ENCODE measurements around the gene DUSP10.

GRCh38 chr1:221718381-221719277, 23.3 kb downstream of the DUSP10 start:
- TF ChIP-seq CTCF (conservative IDR thresholded peaks at IDR 0.05; ENCODE audit: low read depth, low read length) (no peak), EZH2 (IDR thresholded peaks at IDR 0.05; ENCODE audit: low read length, unreplicated experiment) (no peak), EZH2phosphoT487 (IDR thresholded peaks at IDR 0.05; ENCODE audit: borderline replicate concordance, low read length) (no peak)

Measured in PC-3 (cell line).